Measurements from ENCODE around the gene CDH4. TPM values are rescaled to one million over a fixed set of nuclear protein-coding genes. Genes with fewer than 3 reads are reported as not detected.

CDH4 gene
- total RNA-seq, 2 experiments from 2014 or later: not detected

DNA sequence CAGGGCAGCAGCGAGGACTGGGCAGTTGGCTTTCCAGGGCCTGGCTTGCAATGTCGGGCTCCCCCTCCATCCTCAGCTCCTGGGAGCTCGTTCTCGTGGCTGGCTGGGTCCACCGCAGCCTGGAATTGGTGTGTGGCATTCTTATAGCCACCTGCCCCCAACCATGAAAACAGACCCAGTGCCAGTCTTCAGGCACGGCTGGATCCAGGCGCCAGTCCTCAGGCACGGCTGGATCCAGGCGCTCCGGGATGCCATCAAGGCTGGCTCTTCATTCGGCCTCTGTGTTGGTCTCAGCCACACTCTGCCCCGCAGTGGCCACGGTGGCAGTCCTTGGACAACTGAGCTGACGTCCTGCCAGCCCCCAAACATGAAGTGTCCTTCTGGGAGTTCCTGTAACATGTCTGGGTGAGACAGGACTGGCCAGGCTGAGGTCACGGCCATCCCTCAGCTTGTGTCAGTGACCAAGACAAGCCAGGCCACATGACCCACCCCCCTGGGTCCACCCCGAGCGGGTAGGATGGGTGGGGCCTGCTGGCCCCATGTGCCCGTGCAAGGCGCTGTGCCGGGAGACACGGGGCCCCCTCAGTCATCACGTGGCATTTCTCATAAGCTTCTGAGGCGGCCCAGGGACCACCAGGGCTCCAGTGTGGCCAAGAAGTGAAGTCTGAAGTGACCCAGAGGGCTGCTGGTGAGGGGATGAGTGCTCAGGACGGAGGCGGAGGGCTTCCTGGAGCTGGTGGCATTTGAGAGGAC is 714.6 kb downstream of the CDH4 start:
- Histone ChIP-seq H3K27ac (ENCODE audit: low read depth, low read length, poor library complexity, severe bottlenecking) (no peak overlapping the region), H3K36me3 (ENCODE audit: insufficient read depth, low read length) (no peaks in the 10 kb centered on the region), H2AFZ (ENCODE audit: low read length) (no peak overlapping the region), H3K9me3 (ENCODE audit: low read length) (no peaks in the 10 kb centered on the region), H4K20me1 (ENCODE audit: insufficient read depth, low read length) (no peaks in the 10 kb centered on the region), H3K79me2 (ENCODE audit: insufficient read depth, low read depth, low read length) (no peaks in the 10 kb centered on the region), H3K4me1 (ENCODE audit: insufficient read depth, low read length, poor library complexity, severe bottlenecking) (no peaks in the 10 kb centered on the region), H3K4me3 (ENCODE audit: low read depth, low read length, poor library complexity, severe bottlenecking) (no peak overlapping the region), H3K4me2 (ENCODE audit: low read length) (no peak overlapping the region), H3K9me2 (ENCODE audit: insufficient read depth, low read length) (no peaks in the 10 kb centered on the region)
- no peak for DNase-seq (ENCODE audit: low spot score)
- ChIA-PET CTCF (ENCODE audit: unreplicated experiment) (no interaction called here), POLR2A (no interaction called here)
- BruUV-seq (replicated peaks): no TSS peak
- intact Hi-C loops (cut with micrococcal nuclease; ENCODE audit: unreplicated experiment): no loop called here
- TF ChIP-seq EZH2phosphoT487 (IDR thresholded peaks at IDR 0.05; ENCODE audit: borderline replicate concordance, low read depth, low read length) (no peak), CTCF (conservative IDR thresholded peaks at IDR 0.05; ENCODE audit: low read length) (no peak)

GRCh38 chr20:61967300-61967699 is 715.2 kb downstream of the CDH4 start:
- Histone ChIP-seq H3K4me3 (ENCODE audit: low read depth, low read length, poor library complexity, severe bottlenecking) (no peak overlapping the region), H4K20me1 (ENCODE audit: insufficient read depth, low read length) (no peaks in the 10 kb centered on the region), H3K36me3 (ENCODE audit: insufficient read depth, low read length) (no peaks in the 10 kb centered on the region), H3K4me2 (ENCODE audit: low read length) (no peak overlapping the region), H3K9me3 (ENCODE audit: low read length) (no peaks in the 10 kb centered on the region), H2AFZ (ENCODE audit: low read length) (no peak overlapping the region), H3K9me2 (ENCODE audit: insufficient read depth, low read length) (no peaks in the 10 kb centered on the region), H3K4me1 (ENCODE audit: insufficient read depth, low read length, poor library complexity, severe bottlenecking) (no peaks in the 10 kb centered on the region), H3K27ac (ENCODE audit: low read depth, low read length, poor library complexity, severe bottlenecking) (no peak overlapping the region), H3K79me2 (ENCODE audit: insufficient read depth, low read depth, low read length) (no peaks in the 10 kb centered on the region)
- ChIA-PET POLR2A (no interaction called here), CTCF (ENCODE audit: unreplicated experiment) (no interaction called here)
- intact Hi-C loops (cut with micrococcal nuclease; ENCODE audit: unreplicated experiment): no loop called here
- no TSS peak for BruUV-seq (replicated peaks)
- DNase-seq (ENCODE audit: low spot score): no peak
- TF ChIP-seq EZH2phosphoT487 (IDR thresholded peaks at IDR 0.05; ENCODE audit: borderline replicate concordance, low read depth, low read length) (no peak), CTCF (conservative IDR thresholded peaks at IDR 0.05; ENCODE audit: low read length) (no peak)

DNA sequence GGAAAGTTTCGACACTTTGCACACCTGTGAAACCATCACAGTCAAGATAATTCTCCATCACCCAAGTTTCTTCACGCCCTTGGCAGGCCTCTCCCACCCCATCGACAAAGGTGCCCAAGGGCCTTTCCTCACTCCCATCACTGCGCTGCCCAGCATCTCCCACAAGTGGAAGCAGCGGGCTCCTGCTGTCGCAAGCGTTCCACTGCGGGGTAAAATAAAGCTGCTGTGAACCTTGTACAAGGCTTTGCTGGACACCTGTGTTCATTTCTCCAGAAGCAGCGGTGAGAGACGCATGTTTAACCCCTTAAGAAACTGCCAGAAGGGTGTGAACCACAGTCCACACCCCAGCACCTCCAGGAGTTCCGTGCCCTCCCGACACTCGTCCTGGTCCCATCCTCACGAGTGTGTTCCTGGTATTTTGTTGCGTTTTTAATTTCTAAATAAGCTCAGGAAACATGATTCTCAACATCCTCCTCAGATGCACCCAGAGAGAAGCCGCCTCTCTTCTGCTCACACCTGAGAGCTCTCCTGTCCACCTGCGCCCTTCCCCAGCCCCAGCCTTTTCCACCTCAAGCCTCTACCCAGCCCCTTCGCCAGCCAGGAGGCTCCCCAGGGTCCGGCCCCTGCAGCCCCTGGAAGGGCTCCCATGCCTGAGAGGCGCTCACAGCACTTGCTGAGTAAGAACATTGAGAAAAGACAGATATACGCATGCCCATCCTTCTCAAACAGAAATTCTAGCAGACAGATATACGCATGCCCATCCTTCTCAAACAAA is 716.2 kb downstream of the CDH4 start:
- H3K36me3 ChIP-seq (ENCODE audit: insufficient read depth, low read length): peaks cover 6% of the 10 kb centered on the region; the same call in 1 of the 2 replicates
- no peaks in the 10 kb centered on the region for H3K9me2 ChIP-seq (ENCODE audit: insufficient read depth, low read length)
- no peaks in the 10 kb centered on the region for H3K79me2 ChIP-seq (ENCODE audit: insufficient read depth, low read depth, low read length)
- BruUV-seq (replicated peaks): no TSS peak
- CTCF ChIA-PET (ENCODE audit: unreplicated experiment): interaction anchor here (0.6 kb wide), 1 partner anchor 136 kb away, joined by 11 read pairs; no protein-coding TSS in a partner anchor
- no peaks in the 10 kb centered on the region for H4K20me1 ChIP-seq (ENCODE audit: insufficient read depth, low read length)
- H3K4me1 ChIP-seq (ENCODE audit: insufficient read depth, low read length, poor library complexity, severe bottlenecking): no peaks in the 10 kb centered on the region
- no peaks in the 10 kb centered on the region for H3K9me3 ChIP-seq (ENCODE audit: low read length)
- H3K4me3 ChIP-seq (ENCODE audit: low read depth, low read length, poor library complexity, severe bottlenecking): no peak overlapping the region
- no peak overlapping the region for H2AFZ ChIP-seq (ENCODE audit: low read length)
- TF ChIP-seq CTCF (conservative IDR thresholded peaks at IDR 0.05; ENCODE audit: low read length): no peak
- no peak for TF ChIP-seq EZH2phosphoT487 (IDR thresholded peaks at IDR 0.05; ENCODE audit: borderline replicate concordance, low read depth, low read length)
- no peak overlapping the region for H3K27ac ChIP-seq (ENCODE audit: low read depth, low read length, poor library complexity, severe bottlenecking)
- POLR2A ChIA-PET: no interaction called here
- DNase-seq (ENCODE audit: low spot score): no peak
- intact Hi-C loops (cut with micrococcal nuclease; ENCODE audit: unreplicated experiment): no loop called here
- H3K4me2 ChIP-seq (ENCODE audit: low read length): no peak overlapping the region

Measured in OCI-LY7 (cell line).